ENCODE measurements around the gene CHMP4A.

CHMP4A gene

GRCh38 chr14:24196071-24197055, 16.9 kb downstream of the CHMP4A start:
- in situ Hi-C loops (cut with MboI; ENCODE audit: low sequenced_read_pairs): no loop called here

GRCh38 chr14:24195186-24196070, 17.9 kb downstream of the CHMP4A start, which contains the start of gene TM9SF1:
TSS of gene TM9SF1 (minus strand) at chr14:24195441. CDS start at chr14:24195019, 422 bp downstream.
- in situ Hi-C loops (cut with MboI; ENCODE audit: low sequenced_read_pairs): no loop called here

- in situ Hi-C loops (cut with MboI; ENCODE audit: low sequenced_read_pairs): no loop called here
Observed at GRCh38 chr14:24194873-24195185, 18.5 kb downstream of the CHMP4A start.

- in situ Hi-C loops (cut with MboI; ENCODE audit: low sequenced_read_pairs): no loop called here
Observed at GRCh38 chr14:24194186-24194872, 19.0 kb downstream of the CHMP4A start.

GRCh38 chr14:24192933-24193332, 20.4 kb downstream of the CHMP4A start:
- in situ Hi-C loops (cut with MboI; ENCODE audit: low sequenced_read_pairs): no loop called here

- in situ Hi-C loops (cut with MboI; ENCODE audit: low sequenced_read_pairs): no loop called here
Observed at GRCh38 chr14:24190416-24190815, 22.9 kb downstream of the CHMP4A start.

- in situ Hi-C loops (cut with MboI; ENCODE audit: low sequenced_read_pairs): no loop called here
Observed at GRCh38 chr14:24189460-24189859, 23.8 kb downstream of the CHMP4A start.

GRCh38 chr14:24189059-24189375, 24.3 kb downstream of the CHMP4A start:
- in situ Hi-C loops (cut with MboI; ENCODE audit: low sequenced_read_pairs): no loop called here

GRCh38 chr14:24188251-24189058, 24.8 kb downstream of the CHMP4A start, which contains the start of gene IPO4:
TSS of gene IPO4 (minus strand) at chr14:24188816. CDS start at chr14:24188787, 29 bp downstream.
- in situ Hi-C loops (cut with MboI; ENCODE audit: low sequenced_read_pairs): no loop called here

- in situ Hi-C loops (cut with MboI; ENCODE audit: low sequenced_read_pairs): no loop called here
Observed at GRCh38 chr14:24187539-24187915, 25.8 kb downstream of the CHMP4A start.

GRCh38 chr14:24186831-24187538, 26.3 kb downstream of the CHMP4A start:
- in situ Hi-C loops (cut with MboI; ENCODE audit: low sequenced_read_pairs): no loop called here

GRCh38 chr14:24185741-24186140, 27.5 kb downstream of the CHMP4A start:
- in situ Hi-C loops (cut with MboI; ENCODE audit: low sequenced_read_pairs): no loop called here

- in situ Hi-C loops (cut with MboI; ENCODE audit: low sequenced_read_pairs): no loop called here
Observed at GRCh38 chr14:24185026-24185425, 28.3 kb downstream of the CHMP4A start.

GRCh38 chr14:24184104-24184970, 29.0 kb downstream of the CHMP4A start:
- in situ Hi-C loops (cut with MboI; ENCODE audit: low sequenced_read_pairs): no loop called here

GRCh38 chr14:24183014-24183481, 30.2 kb downstream of the CHMP4A start:
- in situ Hi-C loops (cut with MboI; ENCODE audit: low sequenced_read_pairs): no loop called here

GRCh38 chr14:24182110-24182882, 31.0 kb downstream of the CHMP4A start:
- in situ Hi-C loops (cut with MboI; ENCODE audit: low sequenced_read_pairs): no loop called here

- in situ Hi-C loops (cut with MboI; ENCODE audit: low sequenced_read_pairs): no loop called here
Observed at GRCh38 chr14:24181371-24182077, 31.8 kb downstream of the CHMP4A start.

Measured in hTERT RPE-1 (cell line).